Activated T-cell treated with anti-CD3 and anti-CD28 coated beads for 1 hour (primary cell): ENCODE measurements around the gene SPEM1.
"Not testable (repeated sequence)": the region's sequence is repeated elsewhere in the genome, so short reads cannot be mapped to it uniquely, and the experiment has no call there.

Source experiments
- DNase-seq: peaks from one replicate; pipeline ENCODE4 v3.0.0-alpha.2; 2020; ENCODE audit warnings: low read depth

SPEM1 gene

GRCh38 chr17:7468804-7469389 is 48.8 kb downstream of the SPEM1 start:
- DNase-seq, result no peak

GRCh38 chr17:7469843-7470242 is 49.7 kb downstream of the SPEM1 start:
- not testable (repeated sequence) for DNase-seq

- not testable (repeated sequence) for DNase-seq
These were observed 50.4 kb downstream of the SPEM1 start for GRCh38 chr17:7470457-7470973.
